GM23338 (cell line): Measurements from ENCODE around the gene TLR9. TPM values are rescaled to one million over a fixed set of nuclear protein-coding genes. Genes with fewer than 3 reads are reported as not detected.

Experiments used
- ATAC-seq: fragments of 200-7000 bp; cut with Tn5 transposase; 3 replicates; pipeline ENCODE4 v1.9.1; 2020
- DNase-seq: peaks from one replicate; pipeline ENCODE4 v3.0.0-alpha.2; 2015; ENCODE audit warnings: low spot score
- H2AFZ ChIP-seq: fragments of 200-600 bp; sonication (generic); 2 replicates; pipeline ENCODE4 v1.8.0; 2016; ENCODE audit warnings: antibody characterized with exemption, mild to moderate bottlenecking, moderate library complexity
- H3F3A ChIP-seq: fragments of 200-600 bp; sonication (generic); replicated peaks from 2 replicates; pipeline ENCODE4 v1.8.0; 2017; ENCODE audit warnings: antibody characterized with exemption, mixed run types, low read depth
- H3K27ac ChIP-seq: fragments of 200-600 bp; sonication (generic); 2 replicates; pipeline ENCODE4 v1.6.1; 2016; ENCODE audit warnings: low read depth
- H3K27me3 ChIP-seq: fragments of 200-600 bp; sonication (generic); 2 replicates; pipeline ENCODE4 v1.8.0; 2016; ENCODE audit warnings: mild to moderate bottlenecking, mixed run types, moderate library complexity; ENCODE audit not compliant: insufficient read depth
- H3K36me3 ChIP-seq: fragments of 200-600 bp; sonication (generic); 2 replicates; pipeline ENCODE4 v1.8.0; 2016; ENCODE audit warnings: mild to moderate bottlenecking; ENCODE audit not compliant: insufficient read depth
- H3K4me1 ChIP-seq: fragments of 200-600 bp; sonication (generic); 2 replicates; pipeline ENCODE4 v1.8.0; 2016; ENCODE audit warnings: mild to moderate bottlenecking, moderate library complexity; ENCODE audit not compliant: insufficient read depth
- H3K4me2 ChIP-seq: fragments of 200-600 bp; sonication (generic); 2 replicates; pipeline ENCODE4 v1.7.1; 2017; ENCODE audit warnings: mixed run types
- H3K4me3 ChIP-seq: fragments of 200-600 bp; sonication (generic); 2 replicates; pipeline ENCODE4 v1.6.1; 2016; ENCODE audit warnings: mixed run types
- H3K79me2 ChIP-seq: fragments of 200-600 bp; sonication (generic); replicated peaks from 2 replicates; pipeline ENCODE4 v1.8.0; 2017; ENCODE audit warnings: mild to moderate bottlenecking; ENCODE audit not compliant: insufficient read depth
- H3K9me2 ChIP-seq: fragments of 200-600 bp; sonication (generic); 2 replicates; pipeline ENCODE4 v1.8.0; 2017; ENCODE audit not compliant: insufficient read depth
- H4K20me1 ChIP-seq: fragments of 200-600 bp; sonication (generic); replicated peaks from 2 replicates; pipeline ENCODE4 v1.8.0; 2017; ENCODE audit warnings: mild to moderate bottlenecking; ENCODE audit not compliant: insufficient read depth
- H3K27ac Mint-ChIP-seq: 2 replicates; pipeline ENCODE4 v1.8.0; 2020; ENCODE audit warnings: inconsistent platforms, mild to moderate bottlenecking, moderate library complexity, mixed read lengths
- H3K27me3 Mint-ChIP-seq: 3 replicates; pipeline ENCODE4 v1.8.0; 2022; ENCODE audit warnings: low read depth, mild to moderate bottlenecking, moderate library complexity, mixed read lengths, inconsistent platforms; ENCODE audit not compliant: insufficient read depth, poor library complexity
- H3K36me3 Mint-ChIP-seq: 3 replicates; pipeline ENCODE4 v1.8.0; 2021; ENCODE audit warnings: low read depth, mild to moderate bottlenecking, inconsistent platforms, moderate library complexity, mixed read lengths
- H3K4me1 Mint-ChIP-seq: 3 replicates; pipeline ENCODE4 v1.8.0; 2020; ENCODE audit warnings: mild to moderate bottlenecking, inconsistent platforms, mixed read lengths
- H3K4me3 Mint-ChIP-seq: 3 replicates; pipeline ENCODE4 v1.8.0; 2021; ENCODE audit warnings: moderate library complexity, mild to moderate bottlenecking, inconsistent platforms, mixed read lengths
- H3K9me3 Mint-ChIP-seq: 3 replicates; pipeline ENCODE4 v1.8.0; 2020; ENCODE audit warnings: moderate library complexity, mild to moderate bottlenecking, inconsistent platforms, mixed read lengths
- CREB1 ChIP-seq: fragments of 250-450 bp; sonication (Bioruptor Pico); IDR thresholded peaks from 2 replicates; pipeline ENCODE4 v1.5.0; 2020; ENCODE audit warnings: low read depth, mild to moderate bottlenecking, moderate library complexity
- ETS1 ChIP-seq: IDR thresholded peaks from 2 replicates; pipeline ENCODE4 v1.6.1; 2016; ENCODE audit warnings: antibody characterized with exemption
- EZH2phosphoT487 ChIP-seq: fragments of 200-600 bp; sonication (generic); IDR thresholded peaks from one replicate; pipeline ENCODE4 v1.8.1; 2018; ENCODE audit warnings: antibody characterized with exemption; ENCODE audit not compliant: unreplicated experiment
- NANOG ChIP-seq: IDR thresholded peaks from 2 replicates; pipeline ENCODE4 v1.6.1; 2016; ENCODE audit warnings: antibody characterized with exemption, borderline replicate concordance
- POLR2AphosphoS5 ChIP-seq: IDR thresholded peaks from 2 replicates; pipeline ENCODE4 v1.6.1; 2016; ENCODE audit warnings: antibody characterized with exemption, low read depth
- REST ChIP-seq: IDR thresholded peaks from one replicate; pipeline ENCODE4 v1.6.1; 2018; ENCODE audit warnings: antibody characterized with exemption; ENCODE audit not compliant: unreplicated experiment
- STAT1 ChIP-seq: IDR thresholded peaks from one replicate; pipeline ENCODE4 v1.6.1; 2016; ENCODE audit warnings: antibody characterized with exemption; ENCODE audit not compliant: unreplicated experiment
- ZNF114 ChIP-seq: fragments of 250-450 bp; sonication (Bioruptor Pico); IDR thresholded peaks from 2 replicates; pipeline ENCODE4 v1.5.0; 2020; ENCODE audit warnings: mild to moderate bottlenecking, moderate library complexity
- ZNF331 ChIP-seq: fragments of 250-450 bp; sonication (Bioruptor Pico); IDR thresholded peaks from 2 replicates; pipeline ENCODE4 v1.5.0; 2020; ENCODE audit warnings: low read depth, mild to moderate bottlenecking, moderate library complexity
- ZNF462 ChIP-seq: fragments of 250-450 bp; sonication (Bioruptor Pico); IDR thresholded peaks from 2 replicates; pipeline ENCODE4 v1.5.0; 2020; ENCODE audit warnings: mild to moderate bottlenecking, moderate library complexity
- polyA plus RNA-seq: library from polyadenylated mRNA; unstranded; fragments of >200 nt; fragmentation: Nextera tagmentation; extraction: Ambion mirVana; gene quantifications from 2 replicates; pipeline ENCODE4 v1.2.1, GENCODE V29; 2016
- total RNA-seq: library from RNA; depleted of rRNA; stranded (reverse); fragments of >200 nt; shearing (Covaris generic); gene quantifications from 2 replicates; pipeline ENCODE4 v1.2.3, GENCODE V29; 2014

Gene TLR9
- total and polyA plus RNA-seq, 2 experiments from 2014 or later: not detected

GRCh38 chr3:52183786-52184445 lies 41.5 kb downstream of the TLR9 start (continued):
- TF ChIP-seq ZNF462 (CRISPR knock-in tag): no peak
- no peak for TF ChIP-seq ZNF114 (CRISPR knock-in tag)
- TF ChIP-seq EZH2phosphoT487: no peak
- TF ChIP-seq STAT1: no peak
- no peak for TF ChIP-seq NANOG

- Mint-ChIP-seq H3K9me3 (no peaks in the 10 kb centered on the region), H3K27ac (no peak overlapping the region), H3K4me3 (no peak overlapping the region), H3K36me3 (no peaks in the 10 kb centered on the region), H3K27me3 (peaks cover 9% of the 10 kb centered on the region), H3K4me1 (peaks cover 9% of the 10 kb centered on the region; the same call in 2 of the 3 replicates)
- no peaks in the 10 kb centered on the region for H3K36me3 ChIP-seq
- no peaks in the 10 kb centered on the region for H3K27me3 ChIP-seq
- H3K79me2 ChIP-seq: no peaks in the 10 kb centered on the region
- H3F3A ChIP-seq: no peaks in the 10 kb centered on the region
- no peak overlapping the region for H3K27ac ChIP-seq
- H3K4me3 ChIP-seq: no peak overlapping the region
- H4K20me1 ChIP-seq: no peaks in the 10 kb centered on the region
- no peaks in the 10 kb centered on the region for H3K4me1 ChIP-seq
- DNase-seq: no peak
- ATAC-seq: no peak
- no peak overlapping the region for H3K4me2 ChIP-seq
- H3K9me2 ChIP-seq: no peaks in the 10 kb centered on the region
- H2AFZ ChIP-seq: no peak overlapping the region
- TF ChIP-seq REST (no peak), CREB1 (CRISPR knock-in tag) (no peak), POLR2AphosphoS5 (no peak), ZNF114 (CRISPR knock-in tag) (no peak), ETS1 (no peak), ZNF331 (CRISPR knock-in tag) (no peak), EZH2phosphoT487 (no peak), NANOG (no peak)
Measured at GRCh38 chr3:52182691-52183090, 42.8 kb downstream of the TLR9 start.
